GM23338 (cell line): ENCODE results near the gene ATXN7. TPM values are rescaled to one million over a fixed set of nuclear protein-coding genes. Genes with fewer than 3 reads are reported as not detected.

Experiments
- ATAC-seq: fragments of 200-7000 bp; cut with Tn5 transposase; 3 replicates; pipeline ENCODE4 v1.9.1; 2020
- DNase-seq: peaks from one replicate; pipeline ENCODE4 v3.0.0-alpha.2; 2015; ENCODE audit warnings: low spot score
- H2AFZ ChIP-seq: fragments of 200-600 bp; sonication (generic); 2 replicates; pipeline ENCODE4 v1.8.0; 2016; ENCODE audit warnings: antibody characterized with exemption, mild to moderate bottlenecking, moderate library complexity
- H3F3A ChIP-seq: fragments of 200-600 bp; sonication (generic); replicated peaks from 2 replicates; pipeline ENCODE4 v1.8.0; 2017; ENCODE audit warnings: antibody characterized with exemption, mixed run types, low read depth
- H3K27ac ChIP-seq: fragments of 200-600 bp; sonication (generic); 2 replicates; pipeline ENCODE4 v1.6.1; 2016; ENCODE audit warnings: low read depth
- H3K27me3 ChIP-seq: fragments of 200-600 bp; sonication (generic); 2 replicates; pipeline ENCODE4 v1.8.0; 2016; ENCODE audit warnings: mild to moderate bottlenecking, mixed run types, moderate library complexity; ENCODE audit not compliant: insufficient read depth
- H3K36me3 ChIP-seq: fragments of 200-600 bp; sonication (generic); 2 replicates; pipeline ENCODE4 v1.8.0; 2016; ENCODE audit warnings: mild to moderate bottlenecking; ENCODE audit not compliant: insufficient read depth
- H3K4me1 ChIP-seq: fragments of 200-600 bp; sonication (generic); 2 replicates; pipeline ENCODE4 v1.8.0; 2016; ENCODE audit warnings: mild to moderate bottlenecking, moderate library complexity; ENCODE audit not compliant: insufficient read depth
- H3K4me2 ChIP-seq: fragments of 200-600 bp; sonication (generic); 2 replicates; pipeline ENCODE4 v1.7.1; 2017; ENCODE audit warnings: mixed run types
- H3K4me3 ChIP-seq: fragments of 200-600 bp; sonication (generic); 2 replicates; pipeline ENCODE4 v1.6.1; 2016; ENCODE audit warnings: mixed run types
- H3K79me2 ChIP-seq: fragments of 200-600 bp; sonication (generic); replicated peaks from 2 replicates; pipeline ENCODE4 v1.8.0; 2017; ENCODE audit warnings: mild to moderate bottlenecking; ENCODE audit not compliant: insufficient read depth
- H3K9me2 ChIP-seq: fragments of 200-600 bp; sonication (generic); 2 replicates; pipeline ENCODE4 v1.8.0; 2017; ENCODE audit not compliant: insufficient read depth
- H4K20me1 ChIP-seq: fragments of 200-600 bp; sonication (generic); replicated peaks from 2 replicates; pipeline ENCODE4 v1.8.0; 2017; ENCODE audit warnings: mild to moderate bottlenecking; ENCODE audit not compliant: insufficient read depth
- H3K27ac Mint-ChIP-seq: 2 replicates; pipeline ENCODE4 v1.8.0; 2020; ENCODE audit warnings: inconsistent platforms, mild to moderate bottlenecking, moderate library complexity, mixed read lengths
- H3K27me3 Mint-ChIP-seq: 3 replicates; pipeline ENCODE4 v1.8.0; 2022; ENCODE audit warnings: low read depth, mild to moderate bottlenecking, moderate library complexity, mixed read lengths, inconsistent platforms; ENCODE audit not compliant: insufficient read depth, poor library complexity
- H3K36me3 Mint-ChIP-seq: 3 replicates; pipeline ENCODE4 v1.8.0; 2021; ENCODE audit warnings: low read depth, mild to moderate bottlenecking, inconsistent platforms, moderate library complexity, mixed read lengths
- H3K4me1 Mint-ChIP-seq: 3 replicates; pipeline ENCODE4 v1.8.0; 2020; ENCODE audit warnings: mild to moderate bottlenecking, inconsistent platforms, mixed read lengths
- H3K4me3 Mint-ChIP-seq: 3 replicates; pipeline ENCODE4 v1.8.0; 2021; ENCODE audit warnings: moderate library complexity, mild to moderate bottlenecking, inconsistent platforms, mixed read lengths
- H3K9me3 Mint-ChIP-seq: 3 replicates; pipeline ENCODE4 v1.8.0; 2020; ENCODE audit warnings: moderate library complexity, mild to moderate bottlenecking, inconsistent platforms, mixed read lengths
- CREB1 ChIP-seq: fragments of 250-450 bp; sonication (Bioruptor Pico); IDR thresholded peaks from 2 replicates; pipeline ENCODE4 v1.5.0; 2020; ENCODE audit warnings: low read depth, mild to moderate bottlenecking, moderate library complexity
- CTCF ChIP-seq, 2 experiments: fragments of 200-600 bp in 1 of 2; sonication (generic) in 1 of 2; conservative IDR thresholded peaks; 2 replicates each; pipeline versions ENCODE4 v1.5.1 to v1.6.1; 2016 to 2017; ENCODE audit warnings: antibody characterized with exemption in 2 of 2, low read depth in 2 of 2, mild to moderate bottlenecking in 2 of 2, moderate library complexity in 1 of 2
- ETS1 ChIP-seq: IDR thresholded peaks from 2 replicates; pipeline ENCODE4 v1.6.1; 2016; ENCODE audit warnings: antibody characterized with exemption
- EZH2phosphoT487 ChIP-seq: fragments of 200-600 bp; sonication (generic); IDR thresholded peaks from one replicate; pipeline ENCODE4 v1.8.1; 2018; ENCODE audit warnings: antibody characterized with exemption; ENCODE audit not compliant: unreplicated experiment
- STAT1 ChIP-seq: IDR thresholded peaks from one replicate; pipeline ENCODE4 v1.6.1; 2016; ENCODE audit warnings: antibody characterized with exemption; ENCODE audit not compliant: unreplicated experiment
- ZNF331 ChIP-seq: fragments of 250-450 bp; sonication (Bioruptor Pico); IDR thresholded peaks from 2 replicates; pipeline ENCODE4 v1.5.0; 2020; ENCODE audit warnings: low read depth, mild to moderate bottlenecking, moderate library complexity
- polyA plus RNA-seq: library from polyadenylated mRNA; unstranded; fragments of >200 nt; fragmentation: Nextera tagmentation; extraction: Ambion mirVana; gene quantifications from 2 replicates; pipeline ENCODE4 v1.2.1, GENCODE V29; 2016
- total RNA-seq: library from RNA; depleted of rRNA; stranded (reverse); fragments of >200 nt; shearing (Covaris generic); gene quantifications from 2 replicates; pipeline ENCODE4 v1.2.3, GENCODE V29; 2014
- TF ChIP-seq, protein P1 (sequence below): IDR thresholded peaks from one replicate; pipeline ENCODE4 v1.6.1; 2018; ENCODE audit warnings: antibody characterized with exemption; ENCODE audit not compliant: unreplicated experiment

Gene ATXN7
- total and polyA plus RNA-seq, 2 experiments from 2014 or later, result 4.0 to 17.2 TPM

- H3K4me1 ChIP-seq, result peaks cover 16% of the 10 kb centered on the region
- H3K4me3 Mint-ChIP-seq, result no peak overlapping the region
- H3K36me3 Mint-ChIP-seq, result peaks cover 13% of the 10 kb centered on the region; the same call in 2 of the 3 replicates
- H3K4me3 ChIP-seq, result no peak overlapping the region
- peaks cover 35% of the 10 kb centered on the region for H3K4me1 Mint-ChIP-seq
- H3K27me3 ChIP-seq, result no peaks in the 10 kb centered on the region
- H2AFZ ChIP-seq, result no peak overlapping the region
- no peak overlapping the region for H3K27ac Mint-ChIP-seq
- H3K4me2 ChIP-seq, result no peak overlapping the region
- H3K27me3 Mint-ChIP-seq, result no peaks in the 10 kb centered on the region
- no peak overlapping the region for H3K27ac ChIP-seq
- no peaks in the 10 kb centered on the region for H3K9me3 Mint-ChIP-seq
- no peaks in the 10 kb centered on the region for H3F3A ChIP-seq
- peaks cover 17% of the 10 kb centered on the region for H3K79me2 ChIP-seq
- no peaks in the 10 kb centered on the region for H3K9me2 ChIP-seq
- H4K20me1 ChIP-seq, result no peaks in the 10 kb centered on the region; the same call in 1 of the 2 replicates
- no peaks in the 10 kb centered on the region for H3K36me3 ChIP-seq
- TF ChIP-seq EZH2phosphoT487, result no peak
- no peak for TF ChIP-seq CTCF (conservative IDR thresholded peaks at IDR 0.05; ENCODE audit: low read depth in 2 of 2)
- no peak for ATAC-seq
- no peak for DNase-seq
Observed at GRCh38 chr3:64026346-64026745, 162.7 kb downstream of the ATXN7 start.

DNA sequence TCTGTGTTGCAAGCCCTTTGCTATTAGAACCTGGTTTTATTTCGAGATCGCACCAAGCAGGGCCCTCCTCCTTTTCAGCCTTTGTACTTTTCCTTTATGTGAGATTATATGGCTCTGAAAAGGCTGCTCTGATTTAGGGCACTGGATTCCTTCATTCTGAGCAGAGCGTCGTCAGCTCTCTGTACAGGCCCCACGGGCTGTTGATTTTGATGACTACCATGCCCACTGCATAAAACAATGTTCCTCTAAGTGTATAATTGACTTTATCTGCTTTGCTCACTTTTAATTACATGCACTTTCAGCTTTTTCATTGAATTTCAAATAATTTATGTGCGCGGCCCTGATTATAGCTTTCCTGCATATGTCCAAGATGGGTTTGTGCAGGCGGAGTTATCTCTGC, 164.0 kb downstream of the ATXN7 start:
- Mint-ChIP-seq H3K27ac (no peak overlapping the region), H3K4me3 (no peak overlapping the region), H3K4me1 (peaks cover 32% of the 10 kb centered on the region), H3K9me3 (no peaks in the 10 kb centered on the region; the same call in 1 of the 3 replicates), H3K27me3 (peaks cover 2% of the 10 kb centered on the region), H3K36me3 (peaks cover 1% of the 10 kb centered on the region; the same call in 1 of the 3 replicates)
- no peaks in the 10 kb centered on the region for H4K20me1 ChIP-seq
- ATAC-seq (no peak), DNase-seq (no peak)
- no peak overlapping the region for H3K4me3 ChIP-seq
- H3K4me1 ChIP-seq, result peaks cover 13% of the 10 kb centered on the region
- no peak overlapping the region for H2AFZ ChIP-seq
- H3K36me3 ChIP-seq, result no peaks in the 10 kb centered on the region
- no peaks in the 10 kb centered on the region for H3K27me3 ChIP-seq
- no peak overlapping the region for H3K4me2 ChIP-seq
- H3K27ac ChIP-seq, result no peak overlapping the region
- no peaks in the 10 kb centered on the region for H3K9me2 ChIP-seq
- no peaks in the 10 kb centered on the region for H3F3A ChIP-seq
- H3K79me2 ChIP-seq, result peaks cover 4% of the 10 kb centered on the region
- TF ChIP-seq CREB1 (no peak), ETS1 (no peak), ZNF331 (CRISPR knock-in tag) (no peak), STAT1 (no peak), CTCF (conservative IDR thresholded peaks at IDR 0.05; ENCODE audit: low read depth in 2 of 2) (no peak)
- TF ChIP-seq, protein P1, sequence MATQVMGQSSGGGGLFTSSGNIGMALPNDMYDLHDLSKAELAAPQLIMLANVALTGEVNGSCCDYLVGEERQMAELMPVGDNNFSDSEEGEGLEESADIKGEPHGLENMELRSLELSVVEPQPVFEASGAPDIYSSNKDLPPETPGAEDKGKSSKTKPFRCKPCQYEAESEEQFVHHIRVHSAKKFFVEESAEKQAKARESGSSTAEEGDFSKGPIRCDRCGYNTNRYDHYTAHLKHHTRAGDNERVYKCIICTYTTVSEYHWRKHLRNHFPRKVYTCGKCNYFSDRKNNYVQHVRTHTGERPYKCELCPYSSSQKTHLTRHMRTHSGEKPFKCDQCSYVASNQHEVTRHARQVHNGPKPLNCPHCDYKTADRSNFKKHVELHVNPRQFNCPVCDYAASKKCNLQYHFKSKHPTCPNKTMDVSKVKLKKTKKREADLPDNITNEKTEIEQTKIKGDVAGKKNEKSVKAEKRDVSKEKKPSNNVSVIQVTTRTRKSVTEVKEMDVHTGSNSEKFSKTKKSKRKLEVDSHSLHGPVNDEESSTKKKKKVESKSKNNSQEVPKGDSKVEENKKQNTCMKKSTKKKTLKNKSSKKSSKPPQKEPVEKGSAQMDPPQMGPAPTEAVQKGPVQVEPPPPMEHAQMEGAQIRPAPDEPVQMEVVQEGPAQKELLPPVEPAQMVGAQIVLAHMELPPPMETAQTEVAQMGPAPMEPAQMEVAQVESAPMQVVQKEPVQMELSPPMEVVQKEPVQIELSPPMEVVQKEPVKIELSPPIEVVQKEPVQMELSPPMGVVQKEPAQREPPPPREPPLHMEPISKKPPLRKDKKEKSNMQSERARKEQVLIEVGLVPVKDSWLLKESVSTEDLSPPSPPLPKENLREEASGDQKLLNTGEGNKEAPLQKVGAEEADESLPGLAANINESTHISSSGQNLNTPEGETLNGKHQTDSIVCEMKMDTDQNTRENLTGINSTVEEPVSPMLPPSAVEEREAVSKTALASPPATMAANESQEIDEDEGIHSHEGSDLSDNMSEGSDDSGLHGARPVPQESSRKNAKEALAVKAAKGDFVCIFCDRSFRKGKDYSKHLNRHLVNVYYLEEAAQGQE, result no peak
